Adipocyte (in vitro differentiated cells): ENCODE results near the gene CNTN5.

Experiments
- DNase-seq: peaks from one replicate; pipeline ENCODE4 v3.0.0-alpha.2; 2015; ENCODE audit warnings: low read depth
- H3K27me3 ChIP-seq: replicated peaks from 2 replicates; pipeline ENCODE4 v1.7.0; 2013; ENCODE audit warnings: mild to moderate bottlenecking, low read length, moderate library complexity; ENCODE audit not compliant: control insufficient read depth, insufficient read depth
- H3K36me3 ChIP-seq: 2 replicates; pipeline ENCODE4 v1.7.0; 2013; ENCODE audit warnings: low read length, mild to moderate bottlenecking, moderate library complexity; ENCODE audit not compliant: control insufficient read depth, insufficient read depth, severe bottlenecking
- H3K4me1 ChIP-seq: 2 replicates; pipeline ENCODE4 v1.7.0; 2013; ENCODE audit warnings: mild to moderate bottlenecking, low read length, moderate library complexity; ENCODE audit not compliant: control insufficient read depth, insufficient read depth
- H3K4me3 ChIP-seq: 2 replicates; pipeline ENCODE4 v1.7.0; 2013; ENCODE audit warnings: mild to moderate bottlenecking, low read length, moderate library complexity
- H3K9ac ChIP-seq: 2 replicates; pipeline ENCODE4 v1.7.0; 2013; ENCODE audit warnings: mild to moderate bottlenecking, low read length, moderate library complexity
- H3K9me3 ChIP-seq: 2 replicates; pipeline ENCODE4 v1.7.0; 2013; ENCODE audit warnings: mild to moderate bottlenecking, low read length, moderate library complexity; ENCODE audit not compliant: control insufficient read depth

Gene CNTN5

DNA sequence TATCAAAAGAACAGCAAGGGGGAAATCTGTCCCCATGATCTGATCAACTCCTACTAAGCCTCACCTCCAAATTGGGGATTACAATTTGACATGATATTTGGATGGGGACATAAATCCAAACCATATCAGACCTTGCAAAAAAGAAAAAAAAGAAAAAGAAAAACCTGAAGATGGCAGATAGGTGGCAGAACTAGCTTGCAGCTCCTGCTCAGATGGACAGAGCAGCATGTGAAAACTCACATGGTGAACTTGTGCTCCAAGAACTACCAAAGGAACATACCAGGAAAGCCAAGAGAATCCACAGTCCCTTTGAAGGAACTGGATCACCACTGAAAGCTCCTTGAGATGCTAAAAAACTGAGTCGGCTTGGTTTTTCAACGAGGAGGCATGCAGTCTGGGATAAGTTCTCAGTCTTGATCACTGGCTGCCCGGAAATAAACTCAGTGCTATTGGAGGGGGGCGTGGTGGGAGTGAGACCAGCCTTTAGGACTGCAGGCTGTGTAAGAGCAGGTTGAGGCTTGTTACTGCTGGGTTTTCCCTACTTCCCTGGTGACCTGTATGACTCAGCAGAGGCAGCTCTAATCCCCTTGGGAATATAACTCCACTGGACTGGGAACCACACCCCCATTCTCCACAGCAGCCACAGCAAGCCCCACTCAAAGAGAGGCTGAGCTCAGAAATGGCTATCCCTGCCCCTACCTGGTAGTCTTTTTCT, 1308.0 kb downstream of the CNTN5 start:
- Histone ChIP-seq H3K9ac (no peak overlapping the region), H3K4me1 (no peaks in the 10 kb centered on the region), H3K9me3 (peaks cover 4% of the 10 kb centered on the region), H3K36me3 (no peaks in the 10 kb centered on the region), H3K4me3 (no peak overlapping the region), H3K27me3 (no peaks in the 10 kb centered on the region)
- no peak for DNase-seq

DNA sequence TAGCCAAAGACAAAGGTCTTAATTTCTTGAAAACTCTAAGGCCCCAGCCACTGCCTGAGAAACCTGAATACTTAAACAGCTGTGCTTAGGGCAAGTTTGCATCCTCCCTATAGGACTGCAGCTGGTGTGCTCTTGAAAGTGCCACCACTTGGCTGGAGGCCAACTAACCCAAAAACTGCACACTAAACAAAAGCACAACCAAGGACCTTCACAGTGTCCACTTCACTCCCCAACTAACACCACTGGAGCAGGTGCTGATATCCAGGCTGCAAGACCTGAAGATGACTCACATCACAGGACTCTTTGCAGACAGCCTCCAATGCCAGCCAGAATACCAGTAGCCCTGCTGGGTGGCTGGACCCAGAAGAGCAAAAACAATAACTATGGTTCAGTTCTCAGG, 1308.6 kb downstream of the CNTN5 start:
- Histone ChIP-seq H3K4me1 (no peaks in the 10 kb centered on the region), H3K9me3 (peaks cover 4% of the 10 kb centered on the region), H3K4me3 (no peak overlapping the region), H3K9ac (no peak overlapping the region), H3K27me3 (no peaks in the 10 kb centered on the region), H3K36me3 (no peaks in the 10 kb centered on the region)
- no peak for DNase-seq

DNA sequence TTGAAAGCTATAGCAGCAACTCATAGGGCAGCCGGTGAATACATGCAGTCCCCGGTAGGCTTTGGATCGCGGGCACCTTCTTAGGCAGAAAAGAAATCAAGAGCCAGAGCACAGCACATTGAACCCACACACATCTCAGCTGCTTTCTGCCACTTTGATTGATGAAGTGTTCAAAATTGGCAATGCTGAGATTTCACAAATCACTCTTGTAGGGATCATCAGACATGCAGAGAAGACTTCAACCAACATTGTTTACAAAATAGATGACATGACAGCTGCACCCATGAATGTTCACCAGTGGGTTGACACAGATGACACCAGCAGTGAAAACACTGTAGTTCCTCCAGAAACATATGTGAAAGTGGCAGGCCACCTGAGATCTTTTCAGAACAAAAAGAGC, 1316.1 kb downstream of the CNTN5 start:
- DNase-seq, result no peak
- no peaks in the 10 kb centered on the region for H3K9me3 ChIP-seq
- no peaks in the 10 kb centered on the region for H3K36me3 ChIP-seq
- no peaks in the 10 kb centered on the region for H3K4me1 ChIP-seq
- no peaks in the 10 kb centered on the region for H3K27me3 ChIP-seq
- H3K9ac ChIP-seq, result no peak overlapping the region
- H3K4me3 ChIP-seq, result no peak overlapping the region

DNA sequence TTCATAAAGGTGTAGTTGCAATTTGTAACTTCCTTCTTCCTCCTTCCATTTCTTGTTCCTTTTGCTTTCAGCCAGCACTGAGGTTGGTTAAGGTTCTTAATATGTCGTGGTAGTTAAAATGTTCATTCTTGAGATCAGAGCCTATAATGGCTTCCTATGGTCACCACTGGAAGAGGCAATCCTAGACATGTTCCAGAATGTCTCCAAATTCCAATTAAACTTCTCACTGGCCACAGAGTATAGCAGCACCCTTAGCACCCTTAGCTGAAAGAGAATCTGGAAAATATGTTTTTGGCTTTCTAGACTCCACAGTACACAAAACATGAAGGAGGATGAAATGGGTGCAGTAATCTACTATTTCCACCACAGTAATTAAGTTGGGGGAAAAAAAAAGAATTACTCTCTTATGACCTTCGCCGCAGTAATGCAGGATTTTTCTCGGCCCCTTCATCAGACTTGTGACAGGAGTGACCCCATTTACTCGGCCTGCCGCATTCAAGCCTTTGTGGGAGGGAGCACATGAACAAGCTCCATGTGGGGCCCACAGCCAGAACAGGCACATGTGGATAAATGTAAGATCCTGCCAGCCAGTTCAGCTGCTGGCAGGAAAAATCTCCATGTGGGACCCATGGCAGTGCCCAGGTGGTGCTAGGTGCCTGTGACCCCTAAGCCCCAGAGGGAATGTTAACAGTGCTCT, 1317.5 kb downstream of the CNTN5 start:
- H3K27me3 ChIP-seq, result no peaks in the 10 kb centered on the region

DNA sequence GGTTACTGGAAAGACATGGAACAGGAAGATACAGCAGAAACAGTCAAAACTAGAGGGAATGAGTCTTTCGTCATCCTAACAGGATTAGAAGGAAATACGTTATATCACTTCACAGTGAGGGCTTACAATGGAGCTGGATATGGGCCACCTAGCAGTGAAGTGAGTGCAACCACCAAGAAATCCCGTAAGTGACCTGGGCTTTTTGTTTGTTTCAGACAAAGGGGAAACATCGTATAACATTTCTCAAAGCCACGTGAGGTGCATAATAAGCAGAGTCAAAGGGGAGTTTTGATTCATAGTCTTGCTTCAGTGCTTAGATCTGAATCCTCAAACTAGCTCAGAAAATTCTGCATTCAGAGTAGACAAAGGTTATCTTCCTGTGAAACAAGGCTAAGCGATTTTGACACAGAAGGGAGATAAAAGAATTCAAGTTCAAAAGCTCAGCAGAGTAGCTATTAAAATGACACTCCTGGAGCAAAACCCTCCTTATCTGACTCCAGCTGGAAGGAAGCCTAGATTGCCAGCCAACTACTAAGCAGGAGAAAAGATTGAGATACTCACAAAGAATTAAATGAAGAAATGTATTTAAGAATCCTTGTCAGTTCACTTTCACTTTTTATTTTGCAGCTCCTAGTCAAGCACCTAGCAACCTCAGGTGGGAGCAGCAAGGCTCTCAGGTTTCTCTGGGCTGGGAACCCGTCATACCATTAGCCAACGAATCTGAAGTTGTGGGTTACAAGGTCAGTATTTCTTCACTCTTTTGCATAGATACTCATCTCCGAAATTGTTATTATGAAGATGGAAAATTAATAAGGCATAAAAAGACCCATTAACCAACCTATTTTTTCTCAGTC, 1319.9 kb downstream of the CNTN5 start:
- no peaks in the 10 kb centered on the region for H3K4me1 ChIP-seq
- DNase-seq, result no peak
- no peaks in the 10 kb centered on the region for H3K27me3 ChIP-seq
- H3K4me3 ChIP-seq, result no peak overlapping the region
- H3K9me3 ChIP-seq, result no peaks in the 10 kb centered on the region
- H3K36me3 ChIP-seq, result no peaks in the 10 kb centered on the region
- no peak overlapping the region for H3K9ac ChIP-seq

More for the DNA sequence above, 1317.5 kb downstream of the CNTN5 start:
- H3K4me1 ChIP-seq, result no peaks in the 10 kb centered on the region
- H3K9me3 ChIP-seq, result no peaks in the 10 kb centered on the region
- no peak overlapping the region for H3K4me3 ChIP-seq
- H3K36me3 ChIP-seq, result no peaks in the 10 kb centered on the region
- no peak for DNase-seq
- no peak overlapping the region for H3K9ac ChIP-seq

DNA sequence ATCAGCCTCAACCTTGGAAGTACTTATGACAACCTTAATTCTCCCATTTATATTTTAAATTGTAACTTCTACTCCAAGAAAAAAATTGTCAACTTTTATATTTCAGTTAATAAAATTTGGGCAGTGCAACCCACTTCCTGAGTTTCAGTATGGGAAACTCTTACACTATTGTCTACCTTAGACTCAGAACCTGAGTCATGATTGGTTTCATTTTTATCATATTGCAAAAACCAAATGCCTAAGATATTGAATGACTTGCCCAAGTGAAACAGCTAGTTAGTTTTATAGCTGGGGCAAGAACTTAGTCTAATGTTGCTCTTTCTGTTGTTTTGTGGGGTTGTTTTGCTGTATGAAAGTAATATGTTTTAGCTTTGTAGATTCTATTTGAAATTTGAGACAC, 1332.3 kb downstream of the CNTN5 start:
- H3K36me3 ChIP-seq, result no peaks in the 10 kb centered on the region
- no peaks in the 10 kb centered on the region for H3K27me3 ChIP-seq
- no peak for DNase-seq
- H3K4me3 ChIP-seq, result no peak overlapping the region
- H3K4me1 ChIP-seq, result no peaks in the 10 kb centered on the region
- H3K9ac ChIP-seq, result no peak overlapping the region
- H3K9me3 ChIP-seq, result no peaks in the 10 kb centered on the region

DNA sequence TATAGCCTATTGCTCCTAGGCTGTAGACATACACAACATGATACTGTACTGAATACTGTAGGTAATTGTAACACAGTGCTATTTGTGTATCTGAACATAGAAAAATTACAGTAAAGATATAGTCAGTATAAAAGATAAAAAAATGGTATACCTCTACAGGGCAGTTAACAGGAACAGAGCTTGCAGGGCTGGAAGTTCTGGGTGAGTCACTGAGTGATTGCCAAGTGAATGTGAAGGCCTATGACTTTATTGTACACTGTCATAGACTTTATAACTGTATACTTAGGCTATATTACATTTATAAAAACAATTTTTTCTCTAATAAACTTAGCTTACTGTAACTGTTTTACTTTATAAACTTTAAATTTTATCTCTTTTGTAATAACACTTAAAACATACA, 1334.0 kb downstream of the CNTN5 start:
- DNase-seq, result no peak
- Histone ChIP-seq H3K4me3 (no peak overlapping the region), H3K36me3 (no peaks in the 10 kb centered on the region), H3K9ac (no peak overlapping the region), H3K9me3 (no peaks in the 10 kb centered on the region), H3K27me3 (no peaks in the 10 kb centered on the region), H3K4me1 (no peaks in the 10 kb centered on the region)

DNA sequence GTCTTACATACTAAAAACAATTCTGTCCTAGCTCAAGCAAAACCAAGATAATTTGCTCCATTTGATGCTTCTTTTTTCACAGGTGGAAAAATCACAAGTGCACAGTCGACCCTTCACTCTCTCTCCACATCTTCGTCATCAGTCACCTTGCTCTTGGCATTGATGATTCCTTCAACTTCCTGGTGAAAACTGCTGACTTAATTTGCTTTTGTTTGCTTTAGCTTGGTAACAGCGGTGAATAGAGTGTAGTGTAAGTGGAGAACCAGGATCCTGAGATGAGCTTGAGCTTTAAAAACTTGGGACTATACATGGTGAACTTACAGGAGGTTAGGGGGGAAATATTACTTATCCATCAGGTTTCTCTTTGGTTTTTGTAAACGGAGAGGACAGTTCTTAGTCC, 1335.3 kb downstream of the CNTN5 start:
- no peaks in the 10 kb centered on the region for H3K4me1 ChIP-seq

DNA sequence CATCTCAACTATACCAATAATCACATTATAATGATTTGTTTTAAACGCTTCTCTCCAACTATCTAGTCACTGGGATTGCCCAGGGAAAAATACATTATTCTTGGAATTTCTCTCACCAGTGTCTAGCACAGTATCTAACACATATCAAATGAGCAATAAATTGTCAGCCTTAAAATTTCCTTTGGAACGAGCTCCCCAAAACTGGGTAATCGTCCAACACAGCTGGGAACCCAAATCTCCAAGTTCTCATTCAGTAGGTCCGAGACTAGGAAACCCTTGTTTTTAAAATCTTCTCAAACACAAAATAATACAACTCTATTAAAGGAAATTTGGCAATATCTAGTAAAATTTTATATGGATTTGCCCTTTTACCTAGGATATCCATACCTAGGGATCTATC, 1338.5 kb downstream of the CNTN5 start:
- Histone ChIP-seq H3K9ac (no peak overlapping the region), H3K36me3 (no peaks in the 10 kb centered on the region), H3K9me3 (peaks cover 6% of the 10 kb centered on the region), H3K4me1 (no peaks in the 10 kb centered on the region), H3K4me3 (no peak overlapping the region), H3K27me3 (no peaks in the 10 kb centered on the region)
- no peak for DNase-seq

More for the DNA sequence above, 1335.3 kb downstream of the CNTN5 start:
- Histone ChIP-seq H3K36me3 (no peaks in the 10 kb centered on the region), H3K9ac (no peak overlapping the region), H3K9me3 (no peaks in the 10 kb centered on the region), H3K4me3 (no peak overlapping the region), H3K27me3 (no peaks in the 10 kb centered on the region)
- DNase-seq, result no peak

DNA sequence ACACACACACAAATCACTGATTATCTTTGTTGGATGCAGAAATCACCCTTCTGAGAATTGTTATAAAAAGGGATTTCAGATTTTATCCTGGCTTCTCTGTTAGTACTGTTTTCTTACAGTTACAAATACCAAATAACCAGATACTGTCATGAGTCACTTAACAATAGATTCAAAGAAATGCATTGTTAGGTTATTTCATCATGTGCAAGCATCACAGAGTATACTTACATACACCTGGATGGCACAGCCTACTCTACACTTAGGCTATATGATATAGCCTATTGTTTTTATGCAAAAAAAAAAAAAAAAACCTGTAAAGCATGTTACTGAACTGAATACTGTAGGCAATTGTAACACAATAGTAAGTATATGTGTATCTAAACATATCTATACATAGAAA, 1347.1 kb downstream of the CNTN5 start:
- no peak for DNase-seq
- Histone ChIP-seq H3K4me3 (no peak overlapping the region), H3K27me3 (no peaks in the 10 kb centered on the region), H3K36me3 (no peaks in the 10 kb centered on the region), H3K9me3 (peaks cover 13% of the 10 kb centered on the region), H3K9ac (no peak overlapping the region), H3K4me1 (no peaks in the 10 kb centered on the region)

DNA sequence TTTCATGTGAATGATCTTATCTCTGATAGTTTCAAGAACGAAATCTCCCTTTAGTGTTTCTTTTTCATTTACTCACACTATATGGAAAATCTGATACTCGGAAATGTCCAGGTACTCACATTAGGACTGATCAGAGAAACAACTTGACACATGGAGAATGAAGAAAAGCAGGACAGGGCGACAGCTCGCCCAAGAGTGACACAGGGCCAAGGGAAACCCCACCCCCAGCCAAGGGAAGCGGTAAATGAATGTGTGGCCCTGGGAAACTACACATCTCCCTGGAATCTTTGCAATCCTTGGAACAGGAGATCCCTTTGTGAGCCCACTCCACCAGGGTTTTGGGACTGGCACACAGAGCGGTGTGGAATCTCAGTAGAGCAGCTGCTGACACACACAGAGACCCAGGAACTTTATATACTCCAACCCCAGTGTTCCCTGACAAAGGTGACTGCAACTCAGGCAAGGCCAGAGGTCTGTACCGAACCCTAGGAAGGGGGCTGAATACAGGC, 1362.7 kb downstream of the CNTN5 start:
- no peaks in the 10 kb centered on the region for H3K36me3 ChIP-seq
- H3K4me3 ChIP-seq, result no peak overlapping the region
- no peak for DNase-seq
- no peaks in the 10 kb centered on the region for H3K4me1 ChIP-seq
- no peak overlapping the region for H3K9ac ChIP-seq
- no peaks in the 10 kb centered on the region for H3K9me3 ChIP-seq
- no peaks in the 10 kb centered on the region for H3K27me3 ChIP-seq
